ENCODE results near the gene OR4K15. TPM values are rescaled to one million over a fixed set of nuclear protein-coding genes. Genes with fewer than 3 reads are reported as not detected.

OR4K15 gene
- total RNA-seq, 1 experiment from 2014 or later, result not detected

GRCh38 chr14:19974844-19975243 is 547 bp upstream of the OR4K15 start:
- no peak for ATAC-seq
- Histone ChIP-seq H3K4me1 (ENCODE audit: insufficient read depth, low read length) (no peaks in the 10 kb centered on the region), H3K9me3 (ENCODE audit: low read length) (no peaks in the 10 kb centered on the region), H3K9me2 (replicated peaks; ENCODE audit: low read length) (no peaks in the 10 kb centered on the region), H3K36me3 (ENCODE audit: low read depth, low read length) (no peaks in the 10 kb centered on the region), H2AFZ (ENCODE audit: low read length) (no peak overlapping the region), H3F3A (ENCODE audit: low read length, unreplicated experiment) (no peaks in the 10 kb centered on the region), H3K27me3 (ENCODE audit: low read length) (no peaks in the 10 kb centered on the region), H4K20me1 (ENCODE audit: low read length) (no peaks in the 10 kb centered on the region), H3K79me2 (ENCODE audit: low read length) (no peaks in the 10 kb centered on the region), H3K4me3 (ENCODE audit: low read length) (no peak overlapping the region), H3K9ac (ENCODE audit: low read length) (no peak overlapping the region), H3K27ac (ENCODE audit: low read length) (no peak overlapping the region), H3K4me2 (ENCODE audit: low read length) (no peak overlapping the region)
- POLR2A ChIA-PET (ENCODE audit: unreplicated experiment), result no interaction called here
- CTCF ChIA-PET, result no interaction called here
- no TSS peak for BruUV-seq (replicated peaks)
- intact Hi-C loops (cut with micrococcal nuclease), result no loop called here
- no peak for TF ChIP-seq EZH2 (IDR thresholded peaks at IDR 0.05; ENCODE audit: low read length, unreplicated experiment)
- no peak for TF ChIP-seq CTCF (conservative IDR thresholded peaks at IDR 0.05; ENCODE audit: low read depth, low read length)
- TF ChIP-seq EZH2phosphoT487 (IDR thresholded peaks at IDR 0.05; ENCODE audit: borderline replicate concordance, low read length), result no peak
- no peak for DNase-seq

- Histone ChIP-seq H3K4me1 (ENCODE audit: insufficient read depth, low read length) (no peaks in the 10 kb centered on the region), H3F3A (ENCODE audit: low read length, unreplicated experiment) (no peaks in the 10 kb centered on the region), H2AFZ (ENCODE audit: low read length) (no peak overlapping the region), H3K9ac (ENCODE audit: low read length) (no peak overlapping the region), H3K27me3 (ENCODE audit: low read length) (no peaks in the 10 kb centered on the region), H3K9me3 (ENCODE audit: low read length) (no peaks in the 10 kb centered on the region), H3K79me2 (ENCODE audit: low read length) (no peaks in the 10 kb centered on the region), H3K27ac (ENCODE audit: low read length) (no peak overlapping the region), H3K4me2 (ENCODE audit: low read length) (no peak overlapping the region), H4K20me1 (ENCODE audit: low read length) (no peaks in the 10 kb centered on the region), H3K9me2 (replicated peaks; ENCODE audit: low read length) (no peaks in the 10 kb centered on the region), H3K36me3 (ENCODE audit: low read depth, low read length) (no peaks in the 10 kb centered on the region), H3K4me3 (ENCODE audit: low read length) (no peak overlapping the region)
- DNase-seq (no peak), ATAC-seq (no peak)
- BruUV-seq (replicated peaks), result no TSS peak
- ChIA-PET CTCF (no interaction called here), POLR2A (ENCODE audit: unreplicated experiment) (no interaction called here)
- no peak for TF ChIP-seq EZH2phosphoT487 (IDR thresholded peaks at IDR 0.05; ENCODE audit: borderline replicate concordance, low read length)
- intact Hi-C loops (cut with micrococcal nuclease), result no loop called here
Observed at GRCh38 chr14:19993438-19993837, 18.0 kb downstream of the OR4K15 start.

- H3K9me2 ChIP-seq (replicated peaks; ENCODE audit: low read length), result no peaks in the 10 kb centered on the region
- no peak within 1 kb of the TSS for H3K27ac ChIP-seq (ENCODE audit: low read length)
- TF ChIP-seq EZH2phosphoT487 (IDR thresholded peaks at IDR 0.05; ENCODE audit: borderline replicate concordance, low read length), result no peak
- no peak for TF ChIP-seq EZH2 (IDR thresholded peaks at IDR 0.05; ENCODE audit: low read length, unreplicated experiment)
- no peak for TF ChIP-seq CTCF (conservative IDR thresholded peaks at IDR 0.05; ENCODE audit: low read depth, low read length)
- intact Hi-C loops (cut with micrococcal nuclease), result no loop called here
- BruUV-seq (replicated peaks), result no TSS peak
- H2AFZ ChIP-seq (ENCODE audit: low read length), result no peak within 1 kb of the TSS
- H3K79me2 ChIP-seq (ENCODE audit: low read length), result no peaks in the 10 kb centered on the region
- no peaks in the 10 kb centered on the region for H3K36me3 ChIP-seq (ENCODE audit: low read depth, low read length)
- no peak within 1 kb of the TSS for H3K9ac ChIP-seq (ENCODE audit: low read length)
- H3K4me1 ChIP-seq (ENCODE audit: insufficient read depth, low read length), result no peaks in the 10 kb centered on the region
- ChIA-PET POLR2A (ENCODE audit: unreplicated experiment) (no interaction called here), CTCF (no interaction called here)
- no peak for ATAC-seq
- H3K4me2 ChIP-seq (ENCODE audit: low read length), result no peak within 1 kb of the TSS
- no peak within 1 kb of the TSS for H3K4me3 ChIP-seq (ENCODE audit: low read length)
- no peaks in the 10 kb centered on the region for H3K27me3 ChIP-seq (ENCODE audit: low read length)
- no peaks in the 10 kb centered on the region for H3F3A ChIP-seq (ENCODE audit: low read length, unreplicated experiment)
- no peak for DNase-seq
- H4K20me1 ChIP-seq (ENCODE audit: low read length), result no peaks in the 10 kb centered on the region
- H3K9me3 ChIP-seq (ENCODE audit: low read length), result no peaks in the 10 kb centered on the region
Observed at GRCh38 chr14:20001863-20002262, 26.5 kb downstream of the OR4K15 start, which contains the start of gene OR4Q2. TSS of gene OR4Q2 (plus strand) at chr14:20002163.

Measured in PC-3 (cell line).